A673 (cell line): ENCODE results near the gene C10orf53. TPM values are rescaled to one million over a fixed set of nuclear protein-coding genes. Genes with fewer than 3 reads are reported as not detected.

Experiments used
- BruUV-seq: library from RNA; stranded (reverse); fragments of 400-500 nt; replicated peaks from 2 replicates; lab custom pipeline; 2021; lab: Mats Ljungman, UMichigan
- CTCF ChIA-PET: fragments of 300-600 bp; sonication (Branson Sonifier 250); formaldehyde crosslinking; loops from one replicate; lab custom pipeline; 2022; ENCODE audit warnings: antibody characterized with exemption; lab: Charles Lee
- POLR2A ChIA-PET: fragments of 300-600 bp; sonication (Branson Sonifier 250); formaldehyde crosslinking; loops from one replicate; lab custom pipeline; 2022; ENCODE audit warnings: antibody characterized with exemption; ENCODE audit not compliant: low non-redundant PET; lab: Charles Lee
- DNase-seq: peaks from one replicate; pipeline ENCODE4 v3.0.0-alpha.2; 2015; ENCODE audit warnings: low spot score
- H3K27ac ChIP-seq: fragments of 200-600 bp; sonication (generic); 2 replicates; pipeline ENCODE4 v1.5.1; 2016; ENCODE audit warnings: mixed run types, low read depth, mild to moderate bottlenecking, mixed read lengths, antibody characterized with exemption, low read length; ENCODE audit not compliant: poor library complexity, severe bottlenecking
- H3K27me3 ChIP-seq: fragments of 200-600 bp; sonication (generic); replicated peaks from 2 replicates; pipeline ENCODE4 v1.6.1; 2017; ENCODE audit warnings: mixed run types, low read depth, mild to moderate bottlenecking, mixed read lengths, antibody characterized with exemption, low read length; ENCODE audit not compliant: insufficient read depth, poor library complexity
- H3K36me3 ChIP-seq: fragments of 200-600 bp; sonication (generic); 2 replicates; pipeline ENCODE4 v1.6.1; 2016; ENCODE audit warnings: mixed run types, mild to moderate bottlenecking, mixed read lengths, antibody characterized with exemption, low read length; ENCODE audit not compliant: insufficient read depth, poor library complexity, severe bottlenecking
- H3K4me1 ChIP-seq: fragments of 200-600 bp; sonication (generic); 2 replicates; pipeline ENCODE4 v1.6.1; 2017; ENCODE audit warnings: mixed run types, mild to moderate bottlenecking, mixed read lengths, antibody characterized with exemption, low read length; ENCODE audit not compliant: insufficient read depth, poor library complexity, severe bottlenecking
- H3K4me3 ChIP-seq: fragments of 200-600 bp; sonication (generic); 2 replicates; pipeline ENCODE4 v1.5.1; 2016; ENCODE audit warnings: low read depth, mixed run types, mild to moderate bottlenecking, mixed read lengths, low read length; ENCODE audit not compliant: poor library complexity, severe bottlenecking
- H3K9me3 ChIP-seq: fragments of 200-600 bp; sonication (generic); 2 replicates; pipeline ENCODE4 v1.6.1; 2016; ENCODE audit warnings: mixed run types, low read depth, mild to moderate bottlenecking, mixed read lengths, antibody characterized with exemption, low read length; ENCODE audit not compliant: poor library complexity, severe bottlenecking
- EZH2 ChIP-seq: fragments of 200-600 bp; sonication (generic); IDR thresholded peaks from 2 replicates; pipeline ENCODE4 v1.6.1; 2017; ENCODE audit warnings: borderline replicate concordance, low read depth, mild to moderate bottlenecking, mixed read lengths, antibody characterized with exemption, low read length; ENCODE audit not compliant: poor library complexity, severe bottlenecking
- intact Hi-C: fragments of 100-400 bp; cut with micrococcal nuclease; formaldehyde crosslinking; loops from one replicate; pipeline ENCODE4 v1.10.0; 2022; ENCODE audit not compliant: unreplicated experiment
- total RNA-seq: library from RNA; stranded (reverse); gene quantifications from 2 replicates; pipeline ENCODE4 v1.2.3, GENCODE V29; 2021
- TF ChIP-seq, protein P1 (sequence below): fragments of 300-800, 200-600 bp; sonication (generic); conservative IDR thresholded peaks from 2 replicates; pipeline ENCODE4 v1.5.1; 2017; ENCODE audit warnings: low read depth, mild to moderate bottlenecking, antibody characterized with exemption, low read length, moderate library complexity, mixed read lengths

C10orf53 gene
- total RNA-seq, 1 experiment from 2014 or later: not detected

GRCh38 chr10:49740346-49741107 is 61.1 kb downstream of the C10orf53 start:
- no peaks in the 10 kb centered on the region for H3K36me3 ChIP-seq
- no peaks in the 10 kb centered on the region for H3K9me3 ChIP-seq
- intact Hi-C loops: no loop called here
- no TSS peak for BruUV-seq
- H3K27me3 ChIP-seq: no peaks in the 10 kb centered on the region
- no peak overlapping the region for H3K4me3 ChIP-seq
- no peak for TF ChIP-seq EZH2
- TF ChIP-seq, protein P1, sequence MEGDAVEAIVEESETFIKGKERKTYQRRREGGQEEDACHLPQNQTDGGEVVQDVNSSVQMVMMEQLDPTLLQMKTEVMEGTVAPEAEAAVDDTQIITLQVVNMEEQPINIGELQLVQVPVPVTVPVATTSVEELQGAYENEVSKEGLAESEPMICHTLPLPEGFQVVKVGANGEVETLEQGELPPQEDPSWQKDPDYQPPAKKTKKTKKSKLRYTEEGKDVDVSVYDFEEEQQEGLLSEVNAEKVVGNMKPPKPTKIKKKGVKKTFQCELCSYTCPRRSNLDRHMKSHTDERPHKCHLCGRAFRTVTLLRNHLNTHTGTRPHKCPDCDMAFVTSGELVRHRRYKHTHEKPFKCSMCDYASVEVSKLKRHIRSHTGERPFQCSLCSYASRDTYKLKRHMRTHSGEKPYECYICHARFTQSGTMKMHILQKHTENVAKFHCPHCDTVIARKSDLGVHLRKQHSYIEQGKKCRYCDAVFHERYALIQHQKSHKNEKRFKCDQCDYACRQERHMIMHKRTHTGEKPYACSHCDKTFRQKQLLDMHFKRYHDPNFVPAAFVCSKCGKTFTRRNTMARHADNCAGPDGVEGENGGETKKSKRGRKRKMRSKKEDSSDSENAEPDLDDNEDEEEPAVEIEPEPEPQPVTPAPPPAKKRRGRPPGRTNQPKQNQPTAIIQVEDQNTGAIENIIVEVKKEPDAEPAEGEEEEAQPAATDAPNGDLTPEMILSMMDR: no peak
- no peak overlapping the region for H3K27ac ChIP-seq
- ChIA-PET POLR2A (interaction anchor here (0.5 kb wide), 1 partner anchor 395 kb away, joined by 5 read pairs; no protein-coding TSS in a partner anchor), CTCF (no interaction called here)
- DNase-seq: no peak
- H3K4me1 ChIP-seq: no peaks in the 10 kb centered on the region

DNA sequence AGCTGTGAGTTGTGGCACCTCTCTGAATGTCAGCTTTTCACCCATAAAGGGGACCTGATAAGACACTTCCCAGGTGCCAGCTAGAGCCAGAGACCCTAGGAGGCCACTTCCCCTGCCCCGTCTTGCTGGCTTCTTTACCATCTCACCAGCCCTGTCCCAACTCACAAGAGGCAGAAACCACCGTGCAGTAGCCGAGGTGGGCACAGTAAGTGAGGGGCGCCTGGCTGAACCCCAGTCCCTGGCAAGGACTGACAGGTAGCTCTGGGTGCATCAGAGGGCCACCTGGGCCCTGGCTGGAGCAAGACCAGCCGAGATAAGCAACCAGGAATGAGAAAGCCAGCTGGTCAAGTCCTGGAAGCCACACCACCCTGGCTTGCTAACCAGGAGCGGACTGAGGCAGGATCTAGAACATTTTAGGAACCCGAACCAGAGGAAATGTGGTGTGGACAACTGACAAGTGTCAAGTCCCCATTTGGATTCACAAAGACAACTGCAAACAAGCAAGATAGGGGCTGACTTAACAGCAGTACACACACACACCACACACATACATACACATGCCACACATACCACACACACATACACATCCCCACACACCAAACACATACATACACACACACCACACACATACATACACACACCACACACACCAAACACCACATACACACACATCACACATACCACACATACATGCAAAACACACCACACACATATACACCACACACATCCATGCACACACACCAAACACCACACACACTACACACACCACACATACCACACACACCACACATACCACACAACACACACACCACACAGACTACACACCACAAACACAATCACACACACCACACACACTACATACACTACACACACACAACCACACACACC is 61.9 kb downstream of the C10orf53 start:
- no TSS peak for BruUV-seq

More for the DNA sequence above, 61.9 kb downstream of the C10orf53 start:
- H3K36me3 ChIP-seq: no peaks in the 10 kb centered on the region
- no peak overlapping the region for H3K27ac ChIP-seq
- no peak for DNase-seq
- no peaks in the 10 kb centered on the region for H3K9me3 ChIP-seq
- CTCF ChIA-PET: no interaction called here
- no peaks in the 10 kb centered on the region for H3K27me3 ChIP-seq
- POLR2A ChIA-PET: interaction anchor here (0.5 kb wide), 1 partner anchor 394 kb away, joined by 5 read pairs; no protein-coding TSS in a partner anchor
- H3K4me3 ChIP-seq: no peak overlapping the region
- TF ChIP-seq EZH2: no peak
- TF ChIP-seq, protein P1: no peak
- H3K4me1 ChIP-seq: no peaks in the 10 kb centered on the region
- intact Hi-C loops: no loop called here
